HEK293 (cell line): ENCODE data around the gene PTPN11.

Source experiments
- MEIS1 ChIP-seq: sonication (generic); formaldehyde crosslinking; IDR thresholded peaks from 2 replicates; pipeline ENCODE4 v1.8.1; 2022; ENCODE audit warnings: missing genetic modification reagents, mild to moderate bottlenecking, borderline replicate concordance
- SP3 ChIP-seq: fragments of 450-650 bp; formaldehyde crosslinking; IDR thresholded peaks from 2 replicates; pipeline ENCODE4 v1.5.1; 2016; ENCODE audit warnings: missing biosample characterization, missing genetic modification characterization
- ZBTB21 ChIP-seq: fragments of 450-650 bp; formaldehyde crosslinking; IDR thresholded peaks from 2 replicates; pipeline ENCODE4 v1.5.1; 2017; ENCODE audit warnings: missing biosample characterization, missing genetic modification characterization
- ZBTB8A ChIP-seq: fragments of 450-650 bp; formaldehyde crosslinking; IDR thresholded peaks from 2 replicates; pipeline ENCODE4 v1.5.1; 2016; ENCODE audit warnings: missing biosample characterization, missing genetic modification characterization
- ZNF311 ChIP-seq: fragments of 450-650 bp; formaldehyde crosslinking; IDR thresholded peaks from 2 replicates; pipeline ENCODE4 v1.5.1; 2017; ENCODE audit warnings: missing biosample characterization, missing genetic modification characterization, borderline replicate concordance
- ZNF350 ChIP-seq: fragments of 450-650 bp; formaldehyde crosslinking; IDR thresholded peaks from 2 replicates; pipeline ENCODE4 v1.5.0; 2017; ENCODE audit warnings: missing biosample characterization, mild to moderate bottlenecking, missing genetic modification characterization
- ZNF624 ChIP-seq: fragments of 450-650 bp; formaldehyde crosslinking; IDR thresholded peaks from 2 replicates; pipeline ENCODE4 v1.5.1; 2017; ENCODE audit warnings: missing biosample characterization, missing genetic modification characterization
- TF ChIP-seq, protein P1 (sequence below): fragments of 450-650 bp; formaldehyde crosslinking; IDR thresholded peaks from 2 replicates; pipeline ENCODE4 v1.5.1; 2016; ENCODE audit warnings: missing biosample characterization, missing genetic modification characterization

GRCh38 chr12:112530941-112531340 is 112.2 kb downstream of the PTPN11 start:
- TF ChIP-seq, protein P1, sequence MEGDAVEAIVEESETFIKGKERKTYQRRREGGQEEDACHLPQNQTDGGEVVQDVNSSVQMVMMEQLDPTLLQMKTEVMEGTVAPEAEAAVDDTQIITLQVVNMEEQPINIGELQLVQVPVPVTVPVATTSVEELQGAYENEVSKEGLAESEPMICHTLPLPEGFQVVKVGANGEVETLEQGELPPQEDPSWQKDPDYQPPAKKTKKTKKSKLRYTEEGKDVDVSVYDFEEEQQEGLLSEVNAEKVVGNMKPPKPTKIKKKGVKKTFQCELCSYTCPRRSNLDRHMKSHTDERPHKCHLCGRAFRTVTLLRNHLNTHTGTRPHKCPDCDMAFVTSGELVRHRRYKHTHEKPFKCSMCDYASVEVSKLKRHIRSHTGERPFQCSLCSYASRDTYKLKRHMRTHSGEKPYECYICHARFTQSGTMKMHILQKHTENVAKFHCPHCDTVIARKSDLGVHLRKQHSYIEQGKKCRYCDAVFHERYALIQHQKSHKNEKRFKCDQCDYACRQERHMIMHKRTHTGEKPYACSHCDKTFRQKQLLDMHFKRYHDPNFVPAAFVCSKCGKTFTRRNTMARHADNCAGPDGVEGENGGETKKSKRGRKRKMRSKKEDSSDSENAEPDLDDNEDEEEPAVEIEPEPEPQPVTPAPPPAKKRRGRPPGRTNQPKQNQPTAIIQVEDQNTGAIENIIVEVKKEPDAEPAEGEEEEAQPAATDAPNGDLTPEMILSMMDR (tag by site-specific recombination), result no peak
- no peak for TF ChIP-seq SP3 (tag by site-specific recombination)
- TF ChIP-seq ZBTB8A (tag by site-specific recombination), result no peak
- no peak for TF ChIP-seq MEIS1 (CRISPR knock-in tag)
- TF ChIP-seq ZBTB21 (tag by site-specific recombination), result no peak
- no peak for TF ChIP-seq ZNF311 (tag by site-specific recombination)
- TF ChIP-seq ZNF350 (tag by site-specific recombination), result no peak
- no peak for TF ChIP-seq ZNF624 (tag by site-specific recombination)
